Fibroblast of skin of scalp (primary cell): ENCODE data around the gene MMP17.
"Not testable (repeated sequence)": the region's sequence is repeated elsewhere in the genome, so short reads cannot be mapped to it uniquely, and the experiment has no call there.

ENCODE experiments used
- DNase-seq: peaks from one replicate; pipeline ENCODE4 v3.0.0-alpha.2; 2013

The MMP17 gene

GRCh38 chr12:131865180-131865875 lies 37.1 kb downstream of the MMP17 start:
- no peak for DNase-seq

GRCh38 chr12:131867471-131867870 lies 39.3 kb downstream of the MMP17 start:
- no peak for DNase-seq

GRCh38 chr12:131867891-131868675 lies 39.9 kb downstream of the MMP17 start:
- DNase-seq, result no peak

- DNase-seq, result peak; percentile 78
Measured at GRCh38 chr12:131869871-131870418, 41.8 kb downstream of the MMP17 start.

GRCh38 chr12:131871677-131872076 lies 43.5 kb downstream of the MMP17 start:
- no peak for DNase-seq

GRCh38 chr12:131872154-131873051 lies 44.2 kb downstream of the MMP17 start:
- DNase-seq, result peak; percentile 91

- DNase-seq, result no peak
Measured at GRCh38 chr12:131873293-131873692, 45.1 kb downstream of the MMP17 start.

- not testable (repeated sequence) for DNase-seq
Measured at GRCh38 chr12:131874972-131875371, 46.8 kb downstream of the MMP17 start.

- DNase-seq, result not testable (repeated sequence)
Measured at GRCh38 chr12:131877216-131877615, 49.0 kb downstream of the MMP17 start.

- not testable (repeated sequence) for DNase-seq
Measured at GRCh38 chr12:131878436-131878835, 50.2 kb downstream of the MMP17 start.

- DNase-seq, result no peak
Measured at GRCh38 chr12:131882804-131883520, 54.8 kb downstream of the MMP17 start.

- DNase-seq, result no peak
Measured at GRCh38 chr12:131883521-131883900, 55.3 kb downstream of the MMP17 start.

GRCh38 chr12:131885076-131885475 lies 56.9 kb downstream of the MMP17 start:
- DNase-seq, result not testable (repeated sequence)

- no peak for DNase-seq
Measured at GRCh38 chr12:131885543-131886057, 57.4 kb downstream of the MMP17 start.

GRCh38 chr12:131891722-131892121 lies 63.5 kb downstream of the MMP17 start:
- not testable (repeated sequence) for DNase-seq

- no peak for DNase-seq
Measured at GRCh38 chr12:131892711-131893604, 64.8 kb downstream of the MMP17 start.

- no peak for DNase-seq
Measured at GRCh38 chr12:131893605-131894312, 65.6 kb downstream of the MMP17 start.

- peak; percentile 91 for DNase-seq
Measured at GRCh38 chr12:131894313-131894860, 66.2 kb downstream of the MMP17 start, which contains the start of gene ULK1. Gene ULK1 (plus strand): TSS chr12:131894622. CDS start chr12:131895002, 380 bp downstream.

GRCh38 chr12:131894981-131895639 lies 66.9 kb downstream of the MMP17 start:
- DNase-seq, result no peak
